A549 (cell line): Measurements from ENCODE around the gene SLC25A52.

Experiments used
- CBX2 ChIP-seq: fragments of 200-600 bp; sonication (generic); IDR thresholded peaks from 2 replicates; pipeline ENCODE4 v1.6.1; 2016; ENCODE audit warnings: low read depth, mild to moderate bottlenecking, borderline replicate concordance
- CEBPB ChIP-seq, 2 experiments: fragments of >200 bp in 1 of 2; sonication (Bioruptor Twin) in 1 of 2; formaldehyde crosslinking in 1 of 2; IDR thresholded peaks; 2 replicates each; pipeline ENCODE4 v1.6.1; 2012 to 2016
- CTCF ChIP-seq: fragments of >200 bp; sonication (Bioruptor Twin); formaldehyde crosslinking; IDR thresholded peaks from 3 replicates; pipeline ENCODE4 v1.5.1; 2016
- EHF ChIP-seq: fragments of 250-450 bp; sonication (Bioruptor Pico); IDR thresholded peaks from 2 replicates; pipeline ENCODE4 v1.5.0; 2020; ENCODE audit warnings: mild to moderate bottlenecking
- EP300 ChIP-seq, 2 experiments: fragments of >200 bp; sonication (Bioruptor Twin); formaldehyde crosslinking; IDR thresholded peaks; 2 replicates in 1 of 2; 3 replicates in 1 of 2; pipeline ENCODE4 v1.6.1; 2016 to 2017
- JUN ChIP-seq, 2 experiments: fragments of >200 bp; sonication (Bioruptor Twin); formaldehyde crosslinking; IDR thresholded peaks; 2 replicates in 1 of 2; 3 replicates in 1 of 2; pipeline ENCODE4 v1.6.1; 2016 to 2017
- NPAS2 ChIP-seq: fragments of 250-450 bp; sonication (Bioruptor Pico); IDR thresholded peaks from 2 replicates; pipeline ENCODE4 v1.8.0; 2022; ENCODE audit warnings: mild to moderate bottlenecking, moderate library complexity, borderline replicate concordance
- POLR2A ChIP-seq: IDR thresholded peaks from 2 replicates; pipeline ENCODE4 v1.6.1; 2012; ENCODE audit warnings: mild to moderate bottlenecking, low read length
- POLR2AphosphoS2 ChIP-seq: conservative IDR thresholded peaks from 2 replicates; pipeline ENCODE4 v1.6.1; 2012; ENCODE audit warnings: low read length, improper control_type of control experiment, inconsistent platforms
- RARB ChIP-seq: fragments of 250-450 bp; sonication (Bioruptor Pico); IDR thresholded peaks from 2 replicates; pipeline ENCODE4 v1.8.0; 2021; ENCODE audit warnings: mild to moderate bottlenecking, moderate library complexity
- REST ChIP-seq: fragments of 200-600 bp; sonication (generic); IDR thresholded peaks from 2 replicates; pipeline ENCODE4 v1.6.1; 2016; ENCODE audit warnings: antibody characterized with exemption, mild to moderate bottlenecking, moderate library complexity

DNA sequence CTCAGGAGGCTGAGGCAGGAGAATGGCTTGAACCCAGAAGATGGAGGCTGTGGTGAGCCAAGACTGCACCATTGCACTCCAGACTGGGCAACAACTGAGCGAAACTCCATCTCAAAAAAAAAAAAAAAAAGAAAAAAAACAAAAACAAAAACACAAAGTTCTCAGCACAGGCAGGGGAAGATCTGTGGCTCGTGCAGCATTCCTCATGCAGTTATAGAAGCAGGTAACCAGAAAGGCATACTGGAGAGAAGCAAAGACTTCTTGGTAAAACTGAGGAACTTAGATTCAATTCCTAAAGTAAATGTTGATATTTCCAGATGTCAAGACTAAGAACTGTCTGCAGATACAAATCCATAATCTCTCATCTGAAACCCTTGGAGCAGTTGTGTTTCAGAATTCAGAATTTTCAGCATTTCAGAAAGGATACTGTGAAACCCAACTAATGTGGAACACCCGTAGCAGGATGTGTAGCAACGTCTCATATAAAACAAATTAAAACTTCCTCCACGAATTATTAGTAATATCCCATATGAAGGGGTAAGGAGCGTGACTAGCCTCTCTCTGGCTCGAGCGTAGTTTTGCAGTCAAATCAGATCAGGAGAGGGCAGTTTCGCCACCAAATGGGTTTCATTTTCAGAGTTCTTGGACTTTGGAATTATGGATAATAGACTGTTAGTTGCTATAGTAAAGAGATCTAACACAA is 13.2 kb upstream of the SLC25A52 start:
- TF ChIP-seq CTCF = no peak
- no peak for TF ChIP-seq POLR2A
- no peak for TF ChIP-seq POLR2AphosphoS2
- TF ChIP-seq NPAS2 (CRISPR knock-in tag) = no peak
- no peak for TF ChIP-seq CBX2
- TF ChIP-seq CEBPB (IDR thresholded peaks at IDR 0.05) = no peak
- TF ChIP-seq JUN (IDR thresholded peaks at IDR 0.05) = no peak
- no peak for TF ChIP-seq REST
- no peak for TF ChIP-seq RARB (CRISPR knock-in tag)
- TF ChIP-seq EP300 (IDR thresholded peaks at IDR 0.05) = no peak
- TF ChIP-seq EHF (CRISPR knock-in tag) = no peak
